ENCODE measurements around the gene ENOX1.

GRCh38 chr13:43328907-43329306 is 457.9 kb downstream of the ENOX1 start:
- TF ChIP-seq CTCF (conservative IDR thresholded peaks at IDR 0.05), result no peak
- TF ChIP-seq EZH2 (IDR thresholded peaks at IDR 0.05; ENCODE audit: low read depth), result no peak
